Prostate gland (tissue), 2 donors: ENCODE data around the gene ABCC4. TPM values are rescaled to one million over a fixed set of nuclear protein-coding genes. Genes with fewer than 3 reads are reported as not detected.

ENCODE experiments used
- DNase-seq: peaks from one replicate; pipeline ENCODE4 v3.0.0-alpha.2; 2019; ENCODE audit warnings: low spot score
- H3K27ac ChIP-seq, 2 donors: fragments of 200-600 bp; sonication (generic); 2 replicates each; pipeline ENCODE4 v1.5.1; 2017 to 2019
- H3K27me3 ChIP-seq: fragments of 200-600 bp; sonication (generic); replicated peaks from 2 replicates; pipeline ENCODE4 v1.5.1; 2019; ENCODE audit not compliant: insufficient read depth
- H3K36me3 ChIP-seq, 2 donors: fragments of 200-600 bp; sonication (generic); 1 replicate in 1 of 2; 2 replicates in 1 of 2; pipeline versions ENCODE4 v1.5.1 to v1.8.1; 2017 to 2019
- H3K4me1 ChIP-seq: fragments of 200-600 bp; sonication (generic); replicated peaks from 2 replicates; pipeline ENCODE4 v1.5.1; 2019
- H3K4me3 ChIP-seq, 2 donors: fragments of 200-600 bp; sonication (generic); 2 replicates each; pipeline ENCODE4 v1.5.1; 2017 to 2019
- H3K9me3 ChIP-seq: fragments of 200-600 bp; sonication (generic); 2 replicates; pipeline ENCODE4 v1.5.1; 2017
- CTCF ChIP-seq, 4 experiments: fragments of 200-600 bp in 2 of 4; fragments of 450-650 bp in 2 of 4; sonication (generic) in 2 of 4; IDR thresholded peaks; 1 replicate in 3 of 4; 2 replicates in 1 of 4; pipeline ENCODE4 v1.5.1; 2016 to 2019; ENCODE audit warnings: antibody characterized with exemption in 4 of 4, mild to moderate bottlenecking in 2 of 4, moderate library complexity in 2 of 4
- POLR2A ChIP-seq: fragments of 450-650 bp; IDR thresholded peaks from one replicate; pipeline ENCODE4 v1.6.1; 2016; ENCODE audit warnings: antibody characterized with exemption, mild to moderate bottlenecking
- POLR2AphosphoS5 ChIP-seq: sonication (generic); formaldehyde crosslinking; IDR thresholded peaks from one replicate; pipeline ENCODE4 v1.6.1; 2017; ENCODE audit warnings: antibody characterized with exemption
- WGBS: methylation state at CpG from one replicate; pipeline ENCODE4 v1.1.5; 2018; 5-methylcytosine and 5-hydroxymethylcytosine counted together
- intact Hi-C: fragments of 100-400 bp; cut with DNase I; formaldehyde crosslinking; loops from one replicate; pipeline ENCODE4 v1.14.2; 2022
- total RNA-seq, 2 donors: library from RNA; depleted of rRNA; stranded (reverse); fragments of >200 nt; gene quantifications; one replicate each; pipeline ENCODE4 v1.1.0, GENCODE V29; 2016

ABCC4 gene
- total RNA-seq, 2 donors from 2014 or later, result 33.3 to 48.4 TPM

- Histone ChIP-seq H3K9me3 (no peaks in the 10 kb centered on the region), H3K27ac (peak overlapping the region; percentile 89 to 94), H3K4me1 (peaks cover 36% of the 10 kb centered on the region), H3K4me3 (no peak overlapping the region), H3K36me3 (no peaks in the 10 kb centered on the region), H3K27me3 (no peaks in the 10 kb centered on the region)
- intact Hi-C loops, result no loop called here
- 45% methylated on average over 6 of the region's 6 CpGs for WGBS
- DNase-seq, result peak; percentile 61
- no peak for TF ChIP-seq POLR2A
- TF ChIP-seq CTCF (IDR thresholded peaks at IDR 0.05), result no peak
- peak; percentile 88 for TF ChIP-seq POLR2AphosphoS5
These were observed 33.4 kb downstream of the ABCC4 start for GRCh38 chr13:95267662-95268342.

GRCh38 chr13:95264225-95264624 is 37.0 kb downstream of the ABCC4 start:
- no peak overlapping the region for H3K27ac ChIP-seq
- peaks cover 14% of the 10 kb centered on the region for H3K4me1 ChIP-seq
- no peaks in the 10 kb centered on the region for H3K36me3 ChIP-seq
- no peak for DNase-seq
- H3K27me3 ChIP-seq, result no peaks in the 10 kb centered on the region
- intact Hi-C loops, result no loop called here
- H3K4me3 ChIP-seq, result no peak overlapping the region
- WGBS, result 87% methylated on average over 3 of the region's 3 CpGs
- no peaks in the 10 kb centered on the region for H3K9me3 ChIP-seq
- TF ChIP-seq POLR2AphosphoS5 (no peak), POLR2A (no peak), CTCF (IDR thresholded peaks at IDR 0.05) (no peak)

GRCh38 chr13:95262837-95263384 is 38.3 kb downstream of the ABCC4 start:
- Histone ChIP-seq H3K9me3 (no peaks in the 10 kb centered on the region), H3K4me3 (no peak overlapping the region), H3K27me3 (no peaks in the 10 kb centered on the region), H3K4me1 (peaks cover 6% of the 10 kb centered on the region), H3K36me3 (no peaks in the 10 kb centered on the region), H3K27ac (no peak overlapping the region)
- 93% methylated on average over 9 of the region's 9 CpGs for WGBS
- TF ChIP-seq CTCF (IDR thresholded peaks at IDR 0.05) (no peak), POLR2AphosphoS5 (no peak), POLR2A (no peak)
- intact Hi-C loops, result no loop called here
- DNase-seq, result no peak

GRCh38 chr13:95261956-95262355 is 39.3 kb downstream of the ABCC4 start:
- no peaks in the 10 kb centered on the region for H3K27me3 ChIP-seq
- H3K4me3 ChIP-seq, result no peak overlapping the region
- intact Hi-C loops, result no loop called here
- no peak for DNase-seq
- no peak overlapping the region for H3K27ac ChIP-seq
- H3K4me1 ChIP-seq, result no peaks in the 10 kb centered on the region
- H3K9me3 ChIP-seq, result no peaks in the 10 kb centered on the region
- WGBS, result 56% methylated on average over 3 of the region's 3 CpGs
- no peak for TF ChIP-seq POLR2A
- TF ChIP-seq POLR2AphosphoS5, result no peak
- no peak for TF ChIP-seq CTCF (IDR thresholded peaks at IDR 0.05)
- H3K36me3 ChIP-seq, result no peaks in the 10 kb centered on the region

GRCh38 chr13:95260031-95260525 is 41.2 kb downstream of the ABCC4 start:
- intact Hi-C loops, result no loop called here
- no peaks in the 10 kb centered on the region for H3K4me1 ChIP-seq
- H3K4me3 ChIP-seq, result no peak overlapping the region
- TF ChIP-seq POLR2A, result no peak
- TF ChIP-seq POLR2AphosphoS5, result no peak
- TF ChIP-seq CTCF (IDR thresholded peaks at IDR 0.05), result no peak
- H3K27me3 ChIP-seq, result no peaks in the 10 kb centered on the region
- WGBS, result 94% methylated on average over 7 of the region's 7 CpGs
- no peak overlapping the region for H3K27ac ChIP-seq
- no peaks in the 10 kb centered on the region for H3K36me3 ChIP-seq
- H3K9me3 ChIP-seq, result no peaks in the 10 kb centered on the region
- no peak for DNase-seq
